Measurements from ENCODE around the gene LRRC75A.
"Not testable (repeated sequence)": the region's sequence is repeated elsewhere in the genome, so short reads cannot be mapped to it uniquely, and the experiment has no call there.

Gene LRRC75A

GRCh38 chr17:16418685-16419068 lies 73.3 kb downstream of the LRRC75A start:
- no peak for TF ChIP-seq CTCF (conservative IDR thresholded peaks at IDR 0.05; ENCODE audit: low read length)

GRCh38 chr17:16417896-16418684 lies 73.9 kb downstream of the LRRC75A start:
- peak; percentile 76 for DNase-seq (ENCODE audit: low read depth)
- no peak overlapping the region for H3K4me3 ChIP-seq (ENCODE audit: low read length)
- TF ChIP-seq CTCF (conservative IDR thresholded peaks at IDR 0.05; ENCODE audit: low read length), result no peak

More at GRCh38 chr17:16418685-16419068, 73.3 kb downstream of the LRRC75A start:
- H3K4me3 ChIP-seq (ENCODE audit: low read length), result no peak overlapping the region
- no peak for DNase-seq (ENCODE audit: low read depth)

DNA sequence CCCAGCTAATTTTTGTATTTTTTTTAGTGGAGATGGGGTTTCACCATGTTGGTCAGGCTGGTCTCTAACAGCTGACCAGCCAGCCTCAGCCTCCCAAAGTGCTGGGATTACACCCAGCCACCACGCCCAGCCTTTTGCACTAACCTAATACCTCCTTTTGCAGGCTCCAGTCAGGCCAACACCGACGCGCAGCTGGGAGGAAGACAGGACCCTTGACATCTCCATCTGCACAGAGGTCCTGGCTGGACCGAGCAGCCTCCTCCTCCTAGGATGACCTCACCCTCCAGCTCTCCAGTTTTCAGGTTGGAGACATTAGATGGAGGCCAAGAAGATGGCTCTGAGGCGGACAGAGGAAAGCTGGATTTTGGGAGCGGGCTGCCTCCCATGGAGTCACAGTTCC lies 74.6 kb downstream of the LRRC75A start:
- H3K4me3 ChIP-seq (ENCODE audit: low read length), result no peak overlapping the region

GRCh38 chr17:16415031-16415924 lies 76.7 kb downstream of the LRRC75A start, which contains the start of gene TRPV2:
TSS of gene TRPV2 (plus strand) at chr17:16415571. CDS start at chr17:16417669, 2,098 bp downstream.
- H3K4me3 ChIP-seq (ENCODE audit: low read length), result peak within 1 kb of the TSS; percentile 68
- TF ChIP-seq CTCF (conservative IDR thresholded peaks at IDR 0.05; ENCODE audit: low read length), result 0 out of 2 replicates have a peak, but pooled peaks have one; percentile 6
- no peak for DNase-seq (ENCODE audit: low read depth)

More for the DNA sequence above, 74.6 kb downstream of the LRRC75A start:
- TF ChIP-seq CTCF (conservative IDR thresholded peaks at IDR 0.05; ENCODE audit: low read length), result no peak
- no peak for DNase-seq (ENCODE audit: low read depth)

GRCh38 chr17:16407911-16408588 lies 83.9 kb downstream of the LRRC75A start:
- H3K4me3 ChIP-seq (ENCODE audit: low read length), result no peak overlapping the region
- TF ChIP-seq CTCF (conservative IDR thresholded peaks at IDR 0.05; ENCODE audit: low read length), result no peak
- DNase-seq (ENCODE audit: low read depth), result peak; percentile 33

GRCh38 chr17:16406742-16407674 lies 85.0 kb downstream of the LRRC75A start:
- DNase-seq (ENCODE audit: low read depth), result no peak
- H3K4me3 ChIP-seq (ENCODE audit: low read length), result peak overlapping the region; percentile 64

GRCh38 chr17:16403847-16404246 lies 88.1 kb downstream of the LRRC75A start:
- not testable (repeated sequence) for H3K4me3 ChIP-seq (ENCODE audit: low read length); DNase-seq (ENCODE audit: low read depth)

More at GRCh38 chr17:16406742-16407674, 85.0 kb downstream of the LRRC75A start:
- no peak for TF ChIP-seq CTCF (conservative IDR thresholded peaks at IDR 0.05; ENCODE audit: low read length)

Data from AG10803 (cell line).